Measurements from ENCODE around the gene ZNF132.

DNA sequence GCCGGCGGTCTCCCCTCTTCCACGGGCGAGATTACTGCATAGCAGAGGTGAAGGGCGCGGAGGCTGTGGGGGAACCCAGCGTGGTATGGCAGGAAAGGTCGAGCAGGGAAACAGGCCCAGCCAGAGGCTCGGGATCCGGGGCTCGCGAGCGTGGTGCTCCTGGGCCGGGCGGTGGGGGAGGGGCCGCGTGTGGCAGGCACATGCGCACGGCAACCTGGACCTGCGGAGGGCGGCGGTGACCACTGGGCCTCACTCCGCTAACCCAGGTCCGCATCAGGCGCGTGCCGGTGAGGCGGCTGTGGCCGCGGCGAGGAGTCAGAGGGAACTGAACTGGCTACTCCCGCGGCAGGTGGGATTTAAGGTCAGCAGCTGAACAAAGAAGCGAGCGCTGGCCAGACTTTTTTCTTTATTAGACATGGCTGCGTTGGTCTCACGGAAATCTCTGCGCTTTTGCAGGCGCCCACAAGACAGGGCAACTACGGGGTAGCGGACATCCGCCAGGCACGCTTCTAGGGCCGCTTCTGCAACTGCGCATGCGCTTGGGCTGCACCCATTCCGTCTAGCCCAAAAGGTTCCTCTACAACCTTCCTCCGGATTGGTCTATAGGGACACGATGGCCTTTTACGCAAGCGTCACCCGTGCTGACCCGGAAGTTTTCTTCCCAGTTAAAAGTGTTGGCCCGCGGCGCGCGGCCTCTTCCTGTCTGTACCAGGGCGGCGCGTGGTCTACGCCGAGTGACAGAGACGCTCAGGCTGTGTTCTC, 53.2 kb downstream of the ZNF132 start, which contains the start of gene RPS5:
- TF ChIP-seq POLR2A (IDR thresholded peaks at IDR 0.05; ENCODE audit: low read depth, low read length) = peak; percentile 96
- TF ChIP-seq POLR2AphosphoS5 (IDR thresholded peaks at IDR 0.05; ENCODE audit: low read depth, low read length) = peak; percentile 94

All from GM12892 (cell line).